Activated CD4-positive, alpha-beta T cell treated with anti-CD3 and anti-CD28 coated beads, Interleukin-2, Interleukin-4, amounts not matched to agents 100 ng/mL and 50 ng/mL, durations not matched to agents 16 hours and 8 hours (primary cell): ENCODE results near the gene TMEM217.
"Not testable (repeated sequence)": the region's sequence is repeated elsewhere in the genome, so short reads cannot be mapped to it uniquely, and the experiment has no call there.

Experiments used
- DNase-seq: peaks from one replicate; pipeline ENCODE4 v3.0.0-alpha.2; 2020; ENCODE audit warnings: low spot score

Gene TMEM217

GRCh38 chr6:37257634-37258404 is at the start of gene TMEM217, which contains the start of gene TBC1D22B:
TSS of gene TMEM217 (minus strand) at chr6:37258144. CDS start at chr6:37219030, 39,114 bp downstream.
TSS of gene TBC1D22B (plus strand) at chr6:37257772. CDS start at chr6:37257918, 146 bp downstream.
- DNase-seq, result peak; percentile 99

GRCh38 chr6:37307484-37307883 is 49.5 kb upstream of the TMEM217 start:
- DNase-seq, result not testable (repeated sequence)

GRCh38 chr6:37306624-37307222 is 48.8 kb upstream of the TMEM217 start:
- DNase-seq, result no peak

- no peak for DNase-seq
These were observed 48.0 kb upstream of the TMEM217 start for GRCh38 chr6:37305841-37306425.

GRCh38 chr6:37304766-37305165 is 46.8 kb upstream of the TMEM217 start:
- DNase-seq, result no peak

- DNase-seq, result peak; percentile 34
These were observed 46.1 kb upstream of the TMEM217 start for GRCh38 chr6:37303891-37304503.

GRCh38 chr6:37303091-37303660 is 45.2 kb upstream of the TMEM217 start:
- DNase-seq, result no peak

GRCh38 chr6:37302086-37302686 is 44.2 kb upstream of the TMEM217 start:
- DNase-seq, result no peak

GRCh38 chr6:37299990-37300389 is 42.0 kb upstream of the TMEM217 start:
- DNase-seq, result no peak

GRCh38 chr6:37298958-37299357 is 41.0 kb upstream of the TMEM217 start:
- no peak for DNase-seq

- DNase-seq, result not testable (repeated sequence)
These were observed 39.7 kb upstream of the TMEM217 start for GRCh38 chr6:37297637-37298036.

GRCh38 chr6:37293426-37293825 is 35.5 kb upstream of the TMEM217 start:
- no peak for DNase-seq

GRCh38 chr6:37289931-37290330 is 32.0 kb upstream of the TMEM217 start:
- peak; percentile 87 for DNase-seq

GRCh38 chr6:37288247-37288646 is 30.3 kb upstream of the TMEM217 start:
- no peak for DNase-seq

GRCh38 chr6:37287519-37288157 is 29.7 kb upstream of the TMEM217 start:
- DNase-seq, result no peak

GRCh38 chr6:37285861-37286311 is 27.9 kb upstream of the TMEM217 start:
- DNase-seq, result peak; percentile 75

GRCh38 chr6:37284781-37285180 is 26.8 kb upstream of the TMEM217 start:
- DNase-seq, result no peak

- DNase-seq, result no peak
These were observed 25.8 kb upstream of the TMEM217 start for GRCh38 chr6:37283671-37284151.

- no peak for DNase-seq
These were observed 25.3 kb upstream of the TMEM217 start for GRCh38 chr6:37283268-37283667.

GRCh38 chr6:37282371-37282770 is 24.4 kb upstream of the TMEM217 start:
- no peak for DNase-seq
